Measurements from ENCODE around the gene ZNF500. TPM values are rescaled to one million over a fixed set of nuclear protein-coding genes. Genes with fewer than 3 reads are reported as not detected.
"Not testable (repeated sequence)": the region's sequence is repeated elsewhere in the genome, so short reads cannot be mapped to it uniquely, and the experiment has no call there.

ZNF500 gene
- total RNA-seq, 2 donors from 2014 or later: 10.2 to 12.2 TPM

DNA sequence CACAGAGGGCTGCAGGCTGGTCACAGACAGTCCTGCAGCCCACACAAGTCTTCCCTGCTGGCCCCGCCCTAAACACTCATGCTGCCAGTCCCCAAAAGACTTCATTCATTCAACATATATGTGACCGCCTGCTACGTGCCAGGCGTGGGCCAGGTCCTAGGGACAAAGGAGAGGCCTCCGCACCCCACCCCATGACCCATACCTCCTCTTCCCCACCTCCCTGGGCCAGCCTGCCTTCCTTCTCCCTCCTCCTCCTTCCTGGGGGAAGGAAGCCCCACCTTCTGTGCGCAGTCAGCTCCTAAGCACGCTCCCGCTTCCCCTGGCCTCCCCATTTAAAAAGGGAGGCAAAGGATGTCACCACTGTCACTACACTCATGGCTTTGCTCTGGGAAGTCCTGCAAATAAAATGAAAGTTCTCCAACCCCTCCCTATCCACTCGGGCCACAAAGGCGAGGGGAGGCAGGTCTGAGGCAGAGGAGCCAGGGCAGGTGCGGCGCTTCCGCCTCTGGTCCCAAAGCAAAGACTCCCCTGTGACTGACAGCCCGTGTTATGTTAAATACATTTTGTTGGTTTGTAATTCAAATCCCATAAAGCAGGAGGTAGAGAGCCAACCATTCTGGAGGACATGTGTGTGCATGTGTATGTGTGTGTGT lies 23.6 kb downstream of the ZNF500 start:
- no peak for DNase-seq (ENCODE audit: low spot score in 2 of 2)
- Mint-ChIP-seq H3K9me3 (no peaks in the 10 kb centered on the region), H3K36me3 (no peaks in the 10 kb centered on the region), H3K27ac (peak overlapping the region; percentile 76 to 79)
- ATAC-seq: peak in 1 of 2 donors; percentile 26

DNA sequence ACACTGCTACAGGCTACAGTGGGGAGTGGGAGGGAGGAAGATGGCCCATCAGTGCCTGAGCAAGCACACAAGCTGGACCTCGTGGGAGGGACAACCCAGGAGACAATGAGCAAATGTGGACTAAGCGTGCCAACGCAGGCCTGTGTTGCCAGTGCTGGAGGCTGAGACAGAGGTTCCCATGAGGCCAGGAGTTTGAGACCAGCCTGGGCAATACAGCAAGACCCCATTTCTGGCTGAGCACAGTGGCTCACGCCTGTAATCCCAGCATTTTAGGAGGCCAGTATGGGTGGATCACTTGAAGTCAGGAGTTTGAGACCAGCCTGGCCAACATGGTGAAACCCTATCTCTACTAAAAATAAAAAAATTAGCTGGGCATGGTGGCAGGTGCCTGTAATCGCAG lies 28.6 kb downstream of the ZNF500 start:
- not testable (repeated sequence) for H3K9me3 Mint-ChIP-seq; ATAC-seq; DNase-seq (ENCODE audit: low spot score in 2 of 2); H3K36me3 Mint-ChIP-seq
- H3K27ac Mint-ChIP-seq: peak overlapping the region in 1 of 2 donors; percentile 7

DNA sequence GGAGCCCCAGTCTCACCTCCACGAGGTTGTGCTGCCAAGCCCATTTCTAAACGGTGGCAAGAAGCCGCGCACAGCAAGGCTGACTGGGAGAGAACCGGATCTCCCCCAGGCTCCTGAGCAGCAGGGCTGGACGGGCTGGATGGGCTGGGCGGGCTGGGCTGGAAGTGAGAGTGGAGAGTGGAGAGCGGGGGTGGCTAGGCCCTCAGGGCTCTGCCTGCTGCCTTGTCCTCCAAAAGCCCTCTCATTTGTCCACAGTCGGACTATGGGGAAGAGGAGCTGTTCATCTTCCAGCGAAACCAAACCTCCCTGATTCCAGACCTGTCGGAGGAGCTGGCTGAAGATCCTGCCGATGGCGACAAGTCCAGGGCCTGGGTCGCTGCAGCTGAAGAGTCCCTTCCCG lies 29.4 kb downstream of the ZNF500 start:
- Mint-ChIP-seq H3K9me3 (no peaks in the 10 kb centered on the region), H3K36me3 (peaks cover 0 to 4% of the 10 kb centered on the region in 2 donors), H3K27ac (no peak overlapping the region)
- DNase-seq (ENCODE audit: low spot score in 2 of 2): no peak
- ATAC-seq: no peak

DNA sequence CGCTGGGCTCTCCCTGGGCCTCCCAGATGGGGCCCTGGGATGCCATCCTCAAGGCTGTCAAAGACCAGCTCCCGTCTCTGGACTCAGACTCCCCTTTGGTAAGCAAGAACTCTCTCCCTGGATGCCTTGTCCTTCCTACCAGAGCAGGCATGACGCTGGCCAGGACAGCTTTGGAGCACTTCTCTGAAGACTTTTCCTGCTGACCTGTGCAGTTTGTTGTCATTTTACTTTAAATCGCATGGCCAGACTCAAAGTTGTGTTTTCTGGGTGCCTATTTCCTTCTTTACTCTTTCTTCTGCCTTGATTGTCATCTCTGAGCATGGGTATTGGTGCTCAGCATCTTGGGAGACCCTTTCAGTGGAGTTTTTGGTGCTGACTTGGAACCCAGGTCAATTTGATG lies 30.4 kb downstream of the ZNF500 start:
- ATAC-seq: no peak
- H3K27ac Mint-ChIP-seq: no peak overlapping the region
- H3K36me3 Mint-ChIP-seq: peaks cover 0 to 4% of the 10 kb centered on the region in 2 donors
- DNase-seq (ENCODE audit: low spot score in 2 of 2): no peak
- no peaks in the 10 kb centered on the region for H3K9me3 Mint-ChIP-seq

DNA sequence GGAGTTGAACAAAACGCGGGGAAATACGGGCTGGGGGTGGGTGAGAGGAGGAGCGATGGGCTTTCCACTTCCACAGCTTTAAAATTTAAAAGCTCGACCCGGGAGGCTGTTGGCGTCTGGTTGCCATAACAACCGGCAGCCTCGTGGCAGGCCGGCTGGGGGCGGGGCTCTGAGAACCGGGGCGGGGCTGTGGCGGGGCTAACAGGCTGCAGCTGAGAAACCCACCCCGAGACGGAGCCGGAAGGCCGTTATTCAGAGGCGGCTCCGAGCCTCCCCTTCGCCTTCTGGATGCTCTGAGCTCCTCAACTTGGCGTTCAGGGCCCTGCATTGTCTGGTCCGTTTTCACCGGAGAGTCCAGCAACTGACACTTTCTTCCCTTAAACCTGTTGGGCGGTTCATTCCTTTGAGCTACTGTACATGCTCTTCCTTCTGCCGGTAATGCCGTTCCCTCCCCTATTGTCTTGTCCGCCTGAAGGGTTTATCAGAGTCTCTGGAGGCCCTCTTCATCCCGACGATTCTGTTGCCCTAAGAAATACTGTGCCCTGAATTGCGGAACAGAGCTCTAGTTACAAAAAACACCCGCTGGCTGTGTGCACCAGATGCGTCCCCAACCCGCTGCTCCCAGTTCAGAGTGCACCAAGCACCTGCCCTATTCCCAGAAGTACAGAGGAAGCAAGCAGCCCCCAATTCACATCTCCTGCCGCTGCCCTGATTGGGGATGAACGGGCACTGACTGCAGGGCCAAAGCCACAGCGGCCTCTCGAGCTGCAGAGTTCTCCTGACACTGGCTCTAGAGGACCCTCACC lies 32.0 kb downstream of the ZNF500 start:
- ATAC-seq (peak; percentile 76 to 84), DNase-seq (ENCODE audit: low spot score in 2 of 2) (peak; percentile 85 to 94)
- peak overlapping the region; percentile 88 to 96 for H3K27ac Mint-ChIP-seq
- H3K36me3 Mint-ChIP-seq: peaks cover 0 to 4% of the 10 kb centered on the region in 2 donors
- no peaks in the 10 kb centered on the region for H3K9me3 Mint-ChIP-seq

DNA sequence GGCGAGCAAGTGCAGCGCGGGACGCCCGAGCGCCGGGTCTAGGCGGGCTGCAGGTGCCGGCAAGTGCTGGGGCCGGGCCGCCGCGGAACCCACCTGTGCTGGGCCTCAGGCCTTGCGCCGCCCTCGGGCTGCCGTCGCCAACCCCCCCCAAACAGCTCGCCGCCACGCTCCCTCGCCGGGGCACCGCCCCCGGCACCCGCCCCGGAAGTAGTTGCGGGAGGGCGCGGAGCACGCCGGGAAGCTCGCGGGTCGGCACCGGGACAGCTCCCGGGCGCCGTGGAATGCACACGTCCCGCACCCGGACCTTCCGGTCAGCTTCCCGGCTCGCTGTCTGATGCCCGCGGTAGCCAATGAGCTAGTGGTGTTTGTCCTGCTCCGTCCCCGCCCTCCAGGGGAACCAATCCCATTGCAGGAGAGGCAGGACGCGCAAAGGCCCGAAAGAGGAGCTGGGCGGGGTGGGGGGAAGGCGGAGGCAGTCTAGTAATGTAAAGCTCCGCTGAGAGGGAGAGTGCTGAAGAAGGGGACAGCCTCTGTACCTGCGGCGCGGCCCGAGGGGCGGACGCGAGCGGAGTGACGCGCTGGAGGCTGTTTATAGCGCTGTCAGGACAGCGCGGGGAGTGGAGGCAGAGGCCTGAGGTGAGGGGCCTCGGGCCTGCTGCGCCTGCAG lies 32.8 kb downstream of the ZNF500 start, which contains the start of the genes ANKS3 and DNAAF8:
ANKS3 (minus strand) TSS at position 209 of the 667 bp plus-strand sequence. CDS start 4,122 bp downstream, outside the sequence.
DNAAF8 (plus strand) TSS at position 475 of the 667 bp plus-strand sequence. CDS start 1,978 bp downstream, outside the sequence.
- peak; percentile 81 to 87 for DNase-seq (ENCODE audit: low spot score in 2 of 2)
- Mint-ChIP-seq H3K9me3 (no peaks in the 10 kb centered on the region), H3K36me3 (peaks cover 0 to 4% of the 10 kb centered on the region in 2 donors), H3K27ac (peak within 1 kb of the TSS; percentile 88 to 96)
- peak; percentile 85 for ATAC-seq

DNA sequence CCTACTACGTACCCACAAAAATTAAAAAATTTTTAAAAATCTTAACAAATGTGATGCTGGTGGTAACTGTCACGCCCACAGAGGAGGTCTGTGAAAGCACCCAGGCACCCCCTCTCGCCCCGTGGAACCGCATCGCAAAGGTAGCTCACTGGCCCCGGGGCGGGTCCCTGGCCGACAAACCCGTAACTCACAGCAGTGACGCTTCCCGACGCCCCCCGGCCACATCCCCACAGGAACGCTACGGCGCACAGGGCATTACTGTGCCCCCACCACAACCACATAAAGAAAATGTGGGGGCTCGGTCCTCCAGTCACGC lies 33.3 kb downstream of the ZNF500 start:
- H3K36me3 Mint-ChIP-seq: peaks cover 0 to 4% of the 10 kb centered on the region in 2 donors
- no peaks in the 10 kb centered on the region for H3K9me3 Mint-ChIP-seq
- peak overlapping the region; percentile 87 to 96 for H3K27ac Mint-ChIP-seq
- ATAC-seq: peak; percentile 4 to 16
- no peak for DNase-seq (ENCODE audit: low spot score in 2 of 2)

DNA sequence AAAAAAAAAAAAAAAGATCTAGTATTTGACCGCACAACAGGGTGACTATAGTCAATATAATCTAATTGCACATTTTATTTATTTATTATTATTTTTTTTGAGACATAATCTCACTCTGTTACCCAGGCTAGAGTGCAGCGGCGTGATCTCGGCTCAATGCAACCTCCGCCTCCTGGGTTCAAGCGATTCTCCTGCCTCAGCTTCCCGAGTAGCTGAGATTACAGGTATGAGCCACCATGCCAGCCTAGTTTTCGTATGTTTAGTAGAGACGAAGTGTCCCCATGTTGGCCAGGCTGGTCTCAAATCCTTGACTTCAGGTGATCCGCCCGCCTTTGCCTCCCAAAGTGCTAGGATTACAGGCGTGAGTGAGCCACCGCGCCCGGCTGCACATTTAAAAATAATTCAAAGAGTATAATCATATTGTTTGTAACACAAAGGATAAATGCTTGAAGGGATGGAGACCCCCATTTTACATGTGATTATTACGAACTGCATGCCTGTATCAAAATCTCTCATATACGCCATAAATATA lies 33.7 kb downstream of the ZNF500 start:
- ATAC-seq (no peak), DNase-seq (ENCODE audit: low spot score in 2 of 2) (no peak)
- H3K9me3 Mint-ChIP-seq: no peaks in the 10 kb centered on the region
- peak overlapping the region; percentile 87 to 96 for H3K27ac Mint-ChIP-seq
- peaks cover 0 to 4% of the 10 kb centered on the region in 2 donors for H3K36me3 Mint-ChIP-seq

DNA sequence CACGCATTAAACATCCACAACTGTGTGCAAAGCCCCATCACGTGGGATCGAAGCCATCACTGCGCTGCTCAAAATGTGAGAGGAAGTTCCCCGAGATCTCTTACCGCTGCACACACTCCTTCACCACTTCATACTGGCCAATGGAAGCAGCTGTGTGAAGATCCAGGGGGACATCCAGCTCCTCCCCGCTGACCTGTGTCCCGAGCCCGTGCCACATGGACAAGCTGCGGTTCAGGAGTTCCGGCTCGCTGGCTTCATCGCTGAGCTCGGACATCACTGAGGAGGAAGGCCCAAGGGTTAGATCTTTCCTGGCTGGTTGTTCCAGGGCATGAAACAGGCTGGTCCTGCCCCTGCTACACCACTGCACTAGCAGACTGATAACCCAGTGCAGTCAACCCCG lies 37.1 kb downstream of the ZNF500 start:
- Mint-ChIP-seq H3K27ac (no peak overlapping the region), H3K9me3 (no peaks in the 10 kb centered on the region), H3K36me3 (peaks cover 0 to 4% of the 10 kb centered on the region in 2 donors)
- no peak for DNase-seq (ENCODE audit: low spot score in 2 of 2)
- ATAC-seq: no peak

DNA sequence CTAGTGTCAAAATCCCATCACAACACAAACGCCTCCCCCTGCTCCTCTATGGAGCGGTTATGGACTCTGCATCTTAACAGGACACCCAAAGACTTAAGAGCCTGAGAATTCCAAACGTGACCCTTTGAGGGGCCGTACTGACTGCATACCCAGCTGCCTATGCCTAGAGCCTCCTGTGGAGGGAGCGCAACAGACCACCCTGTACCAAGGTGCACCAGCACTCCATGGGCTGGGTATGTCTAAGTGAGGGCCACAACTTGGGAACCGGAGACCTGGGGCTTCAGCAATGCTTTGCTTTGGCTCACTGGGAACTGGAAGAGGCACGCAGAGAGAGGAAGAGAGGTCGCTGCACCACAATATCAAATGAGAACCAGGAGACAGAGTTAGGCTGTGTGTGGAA lies 38.3 kb downstream of the ZNF500 start:
- peaks cover 0 to 4% of the 10 kb centered on the region in 2 donors for H3K36me3 Mint-ChIP-seq
- peak overlapping the region; percentile 31 to 77 for H3K27ac Mint-ChIP-seq
- no peak for DNase-seq (ENCODE audit: low spot score in 2 of 2)

DNA sequence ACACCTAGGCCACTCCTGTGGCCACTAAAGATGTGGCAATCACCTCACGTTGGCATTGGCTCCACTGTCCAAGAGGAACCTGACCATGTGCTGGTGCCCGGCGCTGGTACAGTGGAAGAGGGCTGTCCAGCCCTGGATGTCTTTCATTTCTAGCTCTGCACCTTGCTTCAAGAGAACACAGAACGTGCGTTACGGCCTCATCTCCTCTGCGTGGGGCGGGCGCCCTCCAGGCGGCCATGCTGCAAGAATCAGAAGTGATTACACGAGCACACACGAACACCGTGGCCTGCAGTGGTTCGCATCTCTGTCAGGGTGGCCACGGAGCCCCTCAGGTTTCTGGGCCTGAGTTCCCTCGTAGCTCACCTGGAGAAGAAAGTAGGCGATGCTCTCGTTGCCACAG lies 40.3 kb downstream of the ZNF500 start:
- no peak for ATAC-seq
- H3K36me3 Mint-ChIP-seq: no peaks in the 10 kb centered on the region
- no peak overlapping the region for H3K27ac Mint-ChIP-seq
- no peak for DNase-seq (ENCODE audit: low spot score in 2 of 2)
- H3K9me3 Mint-ChIP-seq: no peaks in the 10 kb centered on the region

More for the DNA sequence above, 38.3 kb downstream of the ZNF500 start:
- no peaks in the 10 kb centered on the region for H3K9me3 Mint-ChIP-seq
- ATAC-seq: no peak

DNA sequence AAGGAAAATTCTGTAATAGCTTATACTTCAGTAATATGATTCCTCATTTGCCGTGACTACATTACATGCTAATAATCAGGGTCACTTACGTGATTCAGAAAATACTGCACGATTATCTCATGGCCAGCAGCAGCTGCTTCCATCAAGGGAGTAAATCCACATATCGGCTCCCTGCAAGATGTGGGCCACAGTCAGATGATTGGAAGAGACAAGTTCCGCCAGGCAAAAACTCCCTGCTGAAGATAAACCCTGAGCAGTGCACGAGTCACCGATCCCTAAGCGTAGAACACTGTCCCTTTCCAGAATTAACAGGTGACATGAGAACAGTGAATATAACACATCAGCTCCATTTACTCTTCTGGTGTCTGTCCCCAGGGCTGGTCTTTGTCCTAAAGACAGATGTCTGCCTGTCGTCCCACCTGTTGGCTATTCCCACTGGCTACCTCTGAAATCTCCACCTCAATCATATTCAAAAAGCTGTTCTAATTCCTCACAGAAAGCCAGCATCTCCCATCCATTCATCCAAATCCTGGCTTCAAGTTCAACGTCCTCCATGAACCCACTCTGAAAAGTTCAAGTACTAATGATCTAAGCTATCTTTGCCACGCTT lies 42.2 kb downstream of the ZNF500 start:
- Mint-ChIP-seq H3K27ac (no peak overlapping the region), H3K9me3 (no peaks in the 10 kb centered on the region)
- ATAC-seq: no peak

DNA sequence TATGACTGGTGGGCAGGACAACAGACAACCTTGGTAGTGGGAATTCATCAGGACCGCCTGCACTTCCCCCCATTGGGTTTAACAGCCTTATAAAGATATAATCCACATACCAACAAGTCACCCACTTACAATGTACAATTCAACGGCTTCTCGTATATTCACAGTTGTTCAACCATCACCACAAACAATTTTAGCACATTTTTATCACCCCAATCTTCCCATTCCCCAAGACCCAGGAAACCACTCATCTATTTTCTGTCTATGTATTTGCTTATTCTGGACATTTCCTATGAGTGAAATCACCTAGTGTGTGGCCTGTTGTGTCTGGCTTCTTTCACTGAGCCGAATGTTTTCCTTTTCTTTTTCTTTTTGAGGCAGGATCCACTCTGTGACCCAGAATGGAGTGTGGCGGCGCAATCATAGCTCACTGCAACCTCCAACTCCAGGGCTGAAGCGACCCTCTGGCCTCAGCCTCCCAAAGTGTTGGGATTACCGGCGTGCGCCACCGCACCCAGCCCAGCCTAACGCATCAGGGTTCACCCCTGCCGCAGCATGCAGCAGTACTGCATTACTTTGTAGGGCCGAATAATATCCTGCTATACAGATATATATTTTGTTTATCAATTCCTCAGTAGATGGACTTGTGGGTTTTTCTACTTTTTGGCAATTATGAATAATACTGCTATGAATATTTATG lies 43.7 kb downstream of the ZNF500 start:
- Mint-ChIP-seq H3K27ac (no peak overlapping the region), H3K36me3 (no peaks in the 10 kb centered on the region), H3K9me3 (no peaks in the 10 kb centered on the region)
- ATAC-seq (no peak), DNase-seq (ENCODE audit: low spot score in 2 of 2) (no peak)

More for the DNA sequence above, 42.2 kb downstream of the ZNF500 start:
- DNase-seq (ENCODE audit: low spot score in 2 of 2): no peak
- H3K36me3 Mint-ChIP-seq: no peaks in the 10 kb centered on the region

DNA sequence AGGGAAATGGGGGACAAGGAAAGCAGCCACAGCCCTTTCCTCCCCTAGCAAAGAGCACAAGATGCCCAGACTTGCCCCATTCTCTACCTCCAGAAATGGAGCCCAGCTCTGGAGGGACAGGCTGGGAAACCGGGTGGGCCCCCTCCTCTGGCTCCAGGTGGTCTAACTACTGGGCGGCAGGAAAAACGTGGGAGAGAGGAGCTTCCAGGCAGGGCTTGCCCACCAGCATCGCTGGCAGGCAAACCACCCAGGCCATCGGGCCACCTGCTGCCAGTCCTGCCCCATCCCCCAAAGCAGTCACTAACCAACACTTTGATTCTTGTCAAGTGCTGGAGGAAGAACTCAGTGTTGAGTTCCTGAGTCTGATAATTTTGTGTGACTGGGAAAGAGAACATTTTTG lies 48.5 kb downstream of the ZNF500 start:
- Mint-ChIP-seq H3K9me3 (no peaks in the 10 kb centered on the region), H3K36me3 (no peaks in the 10 kb centered on the region), H3K27ac (no peak overlapping the region)
- ATAC-seq (no peak), DNase-seq (ENCODE audit: low spot score in 2 of 2) (no peak)

DNA sequence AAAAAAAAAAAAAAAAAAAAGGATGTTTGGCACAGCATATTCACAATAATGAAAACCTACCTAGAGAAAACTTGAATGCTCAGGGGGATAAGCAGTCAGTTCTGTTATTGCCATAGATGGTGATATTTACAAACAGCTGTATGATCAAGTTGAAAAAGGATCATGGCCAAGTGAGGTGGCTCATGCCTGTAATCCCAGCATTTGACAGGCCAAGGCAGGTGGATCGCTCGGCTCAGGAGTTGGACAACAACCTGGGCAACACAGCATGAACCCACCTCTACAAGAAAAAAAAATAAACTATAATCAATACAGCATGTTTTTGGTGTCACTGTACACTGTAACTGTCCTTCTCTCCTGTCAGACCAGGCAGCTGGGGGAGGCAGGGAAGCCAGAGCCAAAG lies 52.0 kb downstream of the ZNF500 start:
- H3K36me3 Mint-ChIP-seq: no peaks in the 10 kb centered on the region
- no peaks in the 10 kb centered on the region for H3K9me3 Mint-ChIP-seq
- ATAC-seq (no peak), DNase-seq (ENCODE audit: low spot score in 2 of 2) (no peak)
- H3K27ac Mint-ChIP-seq: peak overlapping the region in 1 of 2 donors; percentile 44

Data from activated naive CD4-positive, alpha-beta T cell treated with anti-CD3 and anti-CD28 coated beads, Interleukin-2, amount 50 U/mL, for 72 hours (primary cell).